ENCODE results near the gene ATG9A.

GRCh38 chr2:219174146-219174545 is 55.3 kb downstream of the ATG9A start:
- TF ChIP-seq POLR2A (IDR thresholded peaks at IDR 0.05): no peak
- TF ChIP-seq CTCF (IDR thresholded peaks at IDR 0.05): no peak

Measured in sigmoid colon (tissue), 3 donors.